H1 (cell line): ENCODE results near the gene FABP6. TPM values are rescaled to one million over a fixed set of nuclear protein-coding genes. Genes with fewer than 3 reads are reported as not detected.

Experiments
- FOSL1 ChIP-seq: IDR thresholded peaks from 2 replicates; pipeline ENCODE4 v1.6.1; 2011; ENCODE audit warnings: mild to moderate bottlenecking, low read depth, low read length, moderate library complexity; ENCODE audit not compliant: insufficient read depth
- RFX5 ChIP-seq: IDR thresholded peaks from 2 replicates; pipeline ENCODE4 v1.6.1; 2011; ENCODE audit warnings: low read depth, low read length, improper control_type of control experiment, borderline replicate concordance
- TAF7 ChIP-seq: optimal IDR thresholded peaks from 2 replicates; pipeline ENCODE3; 2011; ENCODE audit warnings: low read depth, mild to moderate bottlenecking, inconsistent platforms, low read length, moderate library complexity, borderline replicate concordance
- polyA plus RNA-seq, 7 experiments: library from polyadenylated mRNA; depleted of rRNA in 3 of 7; stranded (reverse) in 5 of 7; unstranded in 2 of 7; fragments of >200 nt in 5 of 7; fragments of 200-250 nt in 2 of 7; gene quantifications; 1 replicate in 5 of 7; 2 replicates in 1 of 7; 4 replicates in 1 of 7; pipeline versions ENCODE4 v1.2.1 to v1.2.3, GENCODE V29; 2011 to 2013; ENCODE audit warnings: missing spikeins in 2 of 7, mixed read lengths in 2 of 7
- total RNA-seq: library from RNA; stranded (reverse); fragmentation: NEBNext Ultra II Directional; extraction: Animal tissue kit (Norgen Biotek cat#: 25700); gene quantifications from 2 replicates; pipeline ENCODE4 v1.2.1, GENCODE V29; 2021

FABP6 gene
- total and polyA plus RNA-seq, 2 of the 8 experiments (the other 6 are each of a cell fraction or from before 2014, with no cell fraction given) = 4.8 to 6.1 TPM

- TF ChIP-seq TAF7 (no peak), FOSL1 (no peak), RFX5 (no peak)
Measured at GRCh38 chr5:160260006-160260775, 30.9 kb downstream of the FABP6 start (continued).
